ENCODE results near the gene LAMTOR2. TPM values are rescaled to one million over a fixed set of nuclear protein-coding genes. Genes with fewer than 3 reads are reported as not detected.

LAMTOR2 gene
- total RNA-seq, 1 experiment from 2014 or later: 50.6 TPM

GRCh38 chr1:156026588-156026987, 28.0 kb upstream of the LAMTOR2 start:
- H4K20me1 ChIP-seq (ENCODE audit: control insufficient read depth, insufficient read depth, insufficient read length): no peaks in the 10 kb centered on the region
- no peak overlapping the region for H2AK5ac ChIP-seq (ENCODE audit: insufficient read length, low read length)
- H2BK15ac ChIP-seq (ENCODE audit: low read depth, low read length): no peak overlapping the region
- H3K27me3 Mint-ChIP-seq (ENCODE audit: low read depth): peaks cover 31% of the 10 kb centered on the region
- TF ChIP-seq, protein P1, sequence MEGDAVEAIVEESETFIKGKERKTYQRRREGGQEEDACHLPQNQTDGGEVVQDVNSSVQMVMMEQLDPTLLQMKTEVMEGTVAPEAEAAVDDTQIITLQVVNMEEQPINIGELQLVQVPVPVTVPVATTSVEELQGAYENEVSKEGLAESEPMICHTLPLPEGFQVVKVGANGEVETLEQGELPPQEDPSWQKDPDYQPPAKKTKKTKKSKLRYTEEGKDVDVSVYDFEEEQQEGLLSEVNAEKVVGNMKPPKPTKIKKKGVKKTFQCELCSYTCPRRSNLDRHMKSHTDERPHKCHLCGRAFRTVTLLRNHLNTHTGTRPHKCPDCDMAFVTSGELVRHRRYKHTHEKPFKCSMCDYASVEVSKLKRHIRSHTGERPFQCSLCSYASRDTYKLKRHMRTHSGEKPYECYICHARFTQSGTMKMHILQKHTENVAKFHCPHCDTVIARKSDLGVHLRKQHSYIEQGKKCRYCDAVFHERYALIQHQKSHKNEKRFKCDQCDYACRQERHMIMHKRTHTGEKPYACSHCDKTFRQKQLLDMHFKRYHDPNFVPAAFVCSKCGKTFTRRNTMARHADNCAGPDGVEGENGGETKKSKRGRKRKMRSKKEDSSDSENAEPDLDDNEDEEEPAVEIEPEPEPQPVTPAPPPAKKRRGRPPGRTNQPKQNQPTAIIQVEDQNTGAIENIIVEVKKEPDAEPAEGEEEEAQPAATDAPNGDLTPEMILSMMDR (conservative IDR thresholded peaks at IDR 0.05): no peak
- H3K9ac ChIP-seq (ENCODE audit: extremely low read depth, insufficient read length, low read length): no peak overlapping the region
- no peak overlapping the region for H4K91ac ChIP-seq (ENCODE audit: insufficient read length, low read depth, low read length)
- no peak overlapping the region for H3K14ac ChIP-seq (ENCODE audit: insufficient read depth, low read length)
- no peaks in the 10 kb centered on the region for H3K4me1 ChIP-seq (ENCODE audit: insufficient read depth, low read length)
- H3K9me3 Mint-ChIP-seq: no peaks in the 10 kb centered on the region
- no CpG with 5 or more reads among the region's 4 CpGs for WGBS (ENCODE audit: extremely low coverage, insufficient read length, low lambda C conversion rate)
- no peak overlapping the region for H3K27ac ChIP-seq (ENCODE audit: insufficient read length, low read depth, low read length)
- no peaks in the 10 kb centered on the region; the same call in 1 of the 2 replicates for H3K27me3 ChIP-seq (ENCODE audit: insufficient read depth, low read length)
- no peak overlapping the region for H3K56ac ChIP-seq (ENCODE audit: insufficient read length, low read depth, low read length)
- H3K79me2 ChIP-seq (ENCODE audit: insufficient read depth, low read length): no peaks in the 10 kb centered on the region
- no peak overlapping the region for H2BK12ac ChIP-seq (ENCODE audit: insufficient read length, low read depth, low read length)
- H2BK120ac ChIP-seq (ENCODE audit: low read depth, low read length, poor library complexity, severe bottlenecking): no peak overlapping the region
- H3K23me2 ChIP-seq (ENCODE audit: insufficient read length, low read depth, low read length, poor library complexity, severe bottlenecking): no peaks in the 10 kb centered on the region
- H3K4me3 Mint-ChIP-seq: no peak overlapping the region
- no peak overlapping the region for H3K4me2 ChIP-seq (ENCODE audit: insufficient read depth, insufficient read length, low read length)
- no peak overlapping the region for H3K23ac ChIP-seq (ENCODE audit: insufficient read length, low read depth, low read length)
- no peak overlapping the region for H3K4ac ChIP-seq (ENCODE audit: low read depth, low read length)
- no peak overlapping the region for H4K8ac ChIP-seq (replicated peaks; ENCODE audit: insufficient read length, low read depth, low read length)
- no peak overlapping the region for H2BK5ac ChIP-seq (ENCODE audit: insufficient read length, low read length)
- no peaks in the 10 kb centered on the region for H3K79me1 ChIP-seq (ENCODE audit: insufficient read depth, low read depth, low read length, poor library complexity, severe bottlenecking)
- H4K5ac ChIP-seq (ENCODE audit: insufficient read length, low read depth, low read length): no peak overlapping the region
- H3T11ph ChIP-seq (ENCODE audit: low read length): no peak overlapping the region
- no peaks in the 10 kb centered on the region for H3K9me3 ChIP-seq (ENCODE audit: control insufficient read depth, low read depth, low read length)
- peaks cover 4 to 12% of the 10 kb centered on the region in 2 experiments; a peak in 3 of 4 replicates for H3K4me1 Mint-ChIP-seq
- no peak overlapping the region for H2BK20ac ChIP-seq (ENCODE audit: low read depth, low read length, poor library complexity, severe bottlenecking)
- H3K36me3 Mint-ChIP-seq (ENCODE audit: insufficient read depth in 1 of 3, low read depth in 3 of 3): no peaks in the 10 kb centered on the region
- no peak overlapping the region for H2AFZ ChIP-seq (ENCODE audit: low read length)
- H3K27ac Mint-ChIP-seq: no peak overlapping the region
- H3K18ac ChIP-seq (ENCODE audit: insufficient read length, low read depth, low read length): no peak overlapping the region
- no peak for DNase-seq

All from H9 (cell line).